IPS-20b (cell line): ENCODE measurements around the gene AIRE.
"Not testable (repeated sequence)": the region's sequence is repeated elsewhere in the genome, so short reads cannot be mapped to it uniquely, and the experiment has no call there.

Source experiments
- H3K27ac ChIP-seq: one replicate; pipeline ENCODE4 v1.5.1; 2013; ENCODE audit warnings: low read length
- H3K27me3 ChIP-seq: 2 replicates; pipeline ENCODE4 v1.6.1; 2013; ENCODE audit warnings: mild to moderate bottlenecking, low read length, inconsistent platforms; ENCODE audit not compliant: insufficient read depth
- H3K36me3 ChIP-seq: 2 replicates; pipeline ENCODE4 v1.6.1; 2013; ENCODE audit warnings: low read depth, mild to moderate bottlenecking, inconsistent platforms, low read length, moderate library complexity; ENCODE audit not compliant: insufficient read depth
- H3K4me1 ChIP-seq: 2 replicates; pipeline ENCODE4 v1.6.1; 2013; ENCODE audit warnings: mild to moderate bottlenecking, control low read depth, inconsistent platforms, low read length, moderate library complexity; ENCODE audit not compliant: insufficient read depth
- H3K4me3 ChIP-seq: 2 replicates; pipeline ENCODE4 v1.5.1; 2013; ENCODE audit warnings: mild to moderate bottlenecking, low read length, inconsistent platforms
- H3K9ac ChIP-seq: 2 replicates; pipeline ENCODE4 v1.6.1; 2013; ENCODE audit warnings: low read depth, mild to moderate bottlenecking, inconsistent platforms, low read length, moderate library complexity
- H3K9me3 ChIP-seq: 2 replicates; pipeline ENCODE4 v1.6.1; 2013; ENCODE audit warnings: mild to moderate bottlenecking, low read depth, low read length, inconsistent platforms; ENCODE audit not compliant: insufficient read depth

The AIRE gene

GRCh38 chr21:44302573-44303401, 17.1 kb downstream of the AIRE start:
- H3K27ac ChIP-seq, H3K9me3 ChIP-seq, H3K4me1 ChIP-seq, H3K9ac ChIP-seq, H3K4me3 ChIP-seq, H3K36me3 ChIP-seq: not testable (repeated sequence)
- H3K27me3 ChIP-seq: peaks cover 16% of the 10 kb centered on the region; the same call in 1 of the 2 replicates

GRCh38 chr21:44303490-44303981, 17.9 kb downstream of the AIRE start:
- Histone ChIP-seq H3K27me3 (peaks cover 9% of the 10 kb centered on the region; the same call in 1 of the 2 replicates), H3K36me3 (no peaks in the 10 kb centered on the region), H3K27ac (no peak overlapping the region), H3K4me1 (no peaks in the 10 kb centered on the region; the same call in 1 of the 2 replicates), H3K9ac (no peak overlapping the region), H3K9me3 (no peaks in the 10 kb centered on the region), H3K4me3 (no peak overlapping the region)

DNA sequence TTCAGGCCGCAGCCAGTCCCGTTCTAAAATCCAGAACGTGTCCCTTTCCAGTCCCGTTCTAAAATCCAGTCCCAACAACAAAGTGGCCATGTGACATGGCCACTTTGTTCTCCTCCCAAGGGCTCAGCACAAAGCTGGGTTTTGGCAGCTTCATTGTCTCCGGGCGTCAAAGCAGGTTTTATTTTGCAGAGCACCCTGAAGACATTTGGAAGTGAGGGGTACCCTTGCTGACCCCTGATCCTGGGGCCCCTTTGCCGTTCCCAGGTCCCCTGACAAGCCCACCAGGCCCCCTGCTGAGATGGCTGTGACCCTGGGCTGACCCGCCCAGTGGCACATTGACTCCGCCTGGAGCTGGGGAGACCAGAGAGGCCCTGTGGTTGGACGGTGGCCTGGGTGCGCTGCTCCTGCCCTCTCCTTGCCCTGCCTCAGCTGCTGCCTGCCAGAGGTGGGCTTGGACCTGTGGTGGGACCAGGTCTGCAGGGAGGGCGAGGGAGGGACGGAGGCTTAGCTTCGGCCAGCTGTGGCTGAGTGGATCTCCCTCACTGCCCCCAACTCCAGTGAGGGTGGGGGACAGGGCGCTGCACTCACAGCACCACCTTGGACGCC, 18.4 kb downstream of the AIRE start:
- Histone ChIP-seq H3K9ac (no peak overlapping the region), H3K9me3 (no peaks in the 10 kb centered on the region), H3K27me3 (peaks cover 3% of the 10 kb centered on the region; the same call in 1 of the 2 replicates), H3K27ac (no peak overlapping the region), H3K36me3 (no peaks in the 10 kb centered on the region), H3K4me1 (no peaks in the 10 kb centered on the region; the same call in 1 of the 2 replicates), H3K4me3 (no peak overlapping the region)

- Histone ChIP-seq H3K4me3 (no peak overlapping the region), H3K4me1 (no peaks in the 10 kb centered on the region; the same call in 1 of the 2 replicates), H3K36me3 (no peaks in the 10 kb centered on the region), H3K9ac (no peak overlapping the region), H3K27ac (no peak overlapping the region), H3K9me3 (no peaks in the 10 kb centered on the region), H3K27me3 (no peaks in the 10 kb centered on the region)
Observed at GRCh38 chr21:44304877-44305293, 19.2 kb downstream of the AIRE start.

DNA sequence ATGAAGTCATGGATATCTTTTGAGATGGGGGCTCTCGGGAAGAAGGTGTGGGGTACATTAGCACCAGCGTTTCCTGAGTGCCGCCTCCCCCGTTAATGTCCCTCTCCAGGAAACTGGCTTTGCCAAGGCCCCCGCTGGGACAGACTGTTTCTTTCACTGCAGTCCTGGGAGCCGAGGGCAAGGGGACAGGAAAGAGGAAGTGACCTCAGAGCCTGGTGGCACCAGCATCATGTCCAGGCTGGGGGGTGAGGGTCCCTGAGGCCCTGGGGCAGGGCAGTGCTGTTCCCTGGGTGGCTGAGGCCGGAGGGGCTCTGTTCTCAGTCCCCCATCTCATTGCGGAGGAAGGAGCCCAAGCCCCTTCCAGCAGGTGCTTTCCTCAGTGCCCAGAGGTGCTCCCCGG, 20.0 kb downstream of the AIRE start:
- no peaks in the 10 kb centered on the region; the same call in 1 of the 2 replicates for H3K4me1 ChIP-seq

GRCh38 chr21:44306936-44307704, 21.4 kb downstream of the AIRE start:
- Histone ChIP-seq H3K36me3 (peaks cover 16% of the 10 kb centered on the region), H3K27me3 (no peaks in the 10 kb centered on the region), H3K4me3 (no peak overlapping the region), H3K9ac (no peak overlapping the region), H3K4me1 (no peaks in the 10 kb centered on the region), H3K27ac (no peak overlapping the region), H3K9me3 (no peaks in the 10 kb centered on the region)

More for the DNA sequence above, 20.0 kb downstream of the AIRE start:
- Histone ChIP-seq H3K9ac (no peak overlapping the region), H3K36me3 (peaks cover 2% of the 10 kb centered on the region; the same call in 1 of the 2 replicates), H3K27me3 (no peaks in the 10 kb centered on the region), H3K4me3 (no peak overlapping the region), H3K9me3 (no peaks in the 10 kb centered on the region), H3K27ac (no peak overlapping the region)

DNA sequence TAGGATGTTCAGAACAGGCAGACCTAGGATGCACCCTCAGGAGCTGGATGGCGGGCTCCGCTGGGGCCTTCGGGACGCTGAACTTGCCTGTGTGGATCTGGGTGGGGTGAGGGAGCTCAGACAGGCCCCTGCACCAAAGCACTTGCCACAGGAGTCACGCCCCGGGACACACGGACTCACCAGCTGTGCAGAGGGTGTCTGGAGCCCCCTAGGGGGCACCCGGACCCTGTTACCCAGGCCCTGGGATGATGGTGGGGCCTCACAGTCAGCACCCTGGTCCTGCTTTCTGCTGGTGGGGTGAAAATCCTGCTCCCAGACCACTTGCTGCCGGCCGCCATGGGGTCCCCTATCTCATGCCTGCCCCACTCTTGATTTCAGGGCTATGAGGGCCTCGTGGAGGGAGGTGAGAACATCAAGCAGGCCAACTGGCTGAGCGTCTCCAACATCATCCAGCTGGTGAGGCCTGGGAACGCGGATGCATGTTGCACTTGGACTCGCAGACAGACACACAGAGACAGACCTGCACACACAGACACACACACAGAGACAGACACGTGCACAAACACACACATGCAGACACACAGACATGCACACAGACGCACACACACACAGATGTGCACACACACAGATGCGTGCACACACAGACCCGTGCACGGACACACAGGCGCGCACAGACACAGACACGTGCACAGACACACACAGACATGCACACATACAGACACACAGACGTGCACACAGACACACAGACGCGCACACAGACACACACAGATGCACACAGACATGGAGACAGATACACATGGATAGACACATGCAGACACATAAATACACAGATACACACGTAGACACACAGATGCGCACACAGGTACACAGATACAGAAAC, 25.2 kb downstream of the AIRE start:
- H3K27ac ChIP-seq: no peak overlapping the region
- peaks cover 16% of the 10 kb centered on the region for H3K36me3 ChIP-seq
- no peaks in the 10 kb centered on the region for H3K9me3 ChIP-seq
- H3K9ac ChIP-seq: no peak overlapping the region
- H3K4me1 ChIP-seq: no peaks in the 10 kb centered on the region
- no peaks in the 10 kb centered on the region for H3K27me3 ChIP-seq
- no peak overlapping the region for H3K4me3 ChIP-seq

DNA sequence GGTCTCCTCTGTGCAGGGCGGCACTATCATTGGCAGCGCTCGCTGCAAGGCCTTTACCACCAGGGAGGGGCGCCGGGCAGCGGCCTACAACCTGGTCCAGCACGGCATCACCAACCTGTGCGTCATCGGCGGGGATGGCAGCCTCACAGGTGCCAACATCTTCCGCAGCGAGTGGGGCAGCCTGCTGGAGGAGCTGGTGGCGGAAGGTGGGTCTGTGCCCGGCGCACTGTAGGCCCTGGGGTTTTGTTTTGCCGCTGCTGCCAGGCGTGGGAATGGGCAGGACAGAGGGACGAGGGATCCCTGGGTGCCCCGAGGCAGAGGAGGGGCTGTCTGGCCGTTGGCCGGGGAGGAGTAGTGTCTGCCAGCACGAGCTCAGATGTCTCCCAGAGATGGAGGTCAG, 26.4 kb downstream of the AIRE start:
- Histone ChIP-seq H3K9me3 (no peaks in the 10 kb centered on the region), H3K36me3 (peaks cover 20% of the 10 kb centered on the region), H3K27ac (no peak overlapping the region), H3K27me3 (no peaks in the 10 kb centered on the region), H3K4me1 (no peaks in the 10 kb centered on the region), H3K9ac (no peak overlapping the region), H3K4me3 (no peak overlapping the region)

DNA sequence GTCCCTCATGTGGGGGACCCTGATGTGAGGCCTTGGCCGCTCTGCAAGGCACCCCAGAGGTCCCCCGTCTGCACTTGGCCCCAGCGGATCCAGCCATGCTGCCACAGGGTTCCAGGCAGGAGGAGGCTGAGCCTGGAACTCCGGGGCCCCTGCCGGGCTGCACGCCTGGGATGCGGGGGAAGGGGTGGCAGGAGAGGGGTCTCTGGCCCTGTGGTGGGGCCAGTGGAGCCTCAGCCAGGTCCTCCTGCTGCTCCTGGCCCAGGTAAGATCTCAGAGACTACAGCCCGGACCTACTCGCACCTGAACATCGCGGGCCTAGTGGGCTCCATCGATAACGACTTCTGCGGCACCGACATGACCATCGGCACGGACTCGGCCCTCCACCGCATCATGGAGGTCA, 27.0 kb downstream of the AIRE start:
- H3K4me1 ChIP-seq: no peaks in the 10 kb centered on the region

DNA sequence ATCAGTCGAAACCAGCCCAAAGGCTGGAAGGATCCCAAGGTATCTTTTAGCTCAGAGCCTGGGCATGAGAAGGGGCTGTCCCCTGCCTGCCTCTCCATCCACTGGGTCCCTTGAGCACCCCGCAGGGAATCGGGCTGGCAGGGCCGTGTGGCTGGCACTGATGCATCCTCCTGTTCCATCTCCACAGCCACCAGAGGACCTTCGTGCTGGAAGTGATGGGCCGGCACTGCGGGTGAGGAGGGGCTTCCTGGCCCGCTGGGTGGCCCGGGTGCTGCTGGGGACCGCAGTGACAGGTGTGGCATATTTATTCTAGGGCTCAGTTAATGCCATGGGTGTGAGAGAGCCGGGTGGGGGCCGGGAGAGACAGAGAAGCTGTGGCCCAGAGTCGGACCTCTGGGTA, 27.8 kb downstream of the AIRE start:
- Histone ChIP-seq H3K9ac (no peak overlapping the region), H3K4me1 (no peaks in the 10 kb centered on the region), H3K4me3 (no peak overlapping the region), H3K9me3 (no peaks in the 10 kb centered on the region), H3K36me3 (peaks cover 20% of the 10 kb centered on the region), H3K27me3 (no peaks in the 10 kb centered on the region), H3K27ac (no peak overlapping the region)

More for the DNA sequence above, 27.0 kb downstream of the AIRE start:
- H3K27me3 ChIP-seq: no peaks in the 10 kb centered on the region
- H3K4me3 ChIP-seq: no peak overlapping the region
- H3K9ac ChIP-seq: no peak overlapping the region
- H3K27ac ChIP-seq: no peak overlapping the region
- H3K36me3 ChIP-seq: peaks cover 20% of the 10 kb centered on the region
- H3K9me3 ChIP-seq: no peaks in the 10 kb centered on the region

- H3K4me3 ChIP-seq: no peak overlapping the region
- H3K9ac ChIP-seq: no peak overlapping the region
- no peak overlapping the region for H3K27ac ChIP-seq
- H3K4me1 ChIP-seq: no peaks in the 10 kb centered on the region
- H3K27me3 ChIP-seq: no peaks in the 10 kb centered on the region
- H3K9me3 ChIP-seq: no peaks in the 10 kb centered on the region
- peaks cover 20% of the 10 kb centered on the region for H3K36me3 ChIP-seq
Observed at GRCh38 chr21:44314128-44314527, 28.5 kb downstream of the AIRE start.
